Stomach smooth muscle (tissue), 2 donors: Measurements from ENCODE around the gene PLCB4.

ENCODE experiments used
- H3K27ac ChIP-seq: one replicate; pipeline ENCODE4 v1.7.0; 2013; ENCODE audit warnings: mild to moderate bottlenecking, low read length, inconsistent platforms
- H3K27me3 ChIP-seq, 2 donors: one replicate each; pipeline ENCODE4 v1.7.0; 2013; ENCODE audit warnings: low read length in 2 of 2; ENCODE audit not compliant: insufficient read depth in 2 of 2, control insufficient read depth in 1 of 2
- H3K36me3 ChIP-seq, 2 donors: one replicate each; pipeline ENCODE4 v1.7.0; 2013; ENCODE audit warnings: low read length in 2 of 2; ENCODE audit not compliant: control insufficient read depth in 2 of 2, insufficient read depth in 2 of 2
- H3K4me1 ChIP-seq: one replicate; pipeline ENCODE4 v1.7.0; 2013; ENCODE audit warnings: low read length; ENCODE audit not compliant: control insufficient read depth, insufficient read depth
- H3K4me3 ChIP-seq, 2 donors: one replicate each; pipeline ENCODE4 v1.7.0; 2013; ENCODE audit warnings: low read length in 2 of 2
- H3K9ac ChIP-seq, 2 donors: one replicate each; pipeline ENCODE4 v1.7.0; 2013; ENCODE audit warnings: low read length in 2 of 2, mild to moderate bottlenecking in 1 of 2
- H3K9me3 ChIP-seq, 2 donors: one replicate each; pipeline ENCODE4 v1.7.0; 2013; ENCODE audit warnings: low read length in 2 of 2; ENCODE audit not compliant: control insufficient read depth in 2 of 2
- donor health status: healthy.
- donor health status: Pancreatic carcinoma.

The PLCB4 gene

GRCh38 chr20:9411833-9412232 is 342.9 kb downstream of the PLCB4 start:
- Histone ChIP-seq H3K4me1 (no peaks in the 10 kb centered on the region), H3K27me3 (no peaks in the 10 kb centered on the region), H3K4me3 (no peak overlapping the region), H3K36me3 (peaks cover 0 to 12% of the 10 kb centered on the region in 2 donors), H3K9me3 (no peaks in the 10 kb centered on the region), H3K27ac (no peak overlapping the region), H3K9ac (no peak overlapping the region)

- H3K4me3 ChIP-seq: no peak overlapping the region
- H3K4me1 ChIP-seq: no peaks in the 10 kb centered on the region
- peaks cover 0 to 12% of the 10 kb centered on the region in 2 donors for H3K36me3 ChIP-seq
- H3K9ac ChIP-seq: no peak overlapping the region
- no peak overlapping the region for H3K27ac ChIP-seq
- H3K9me3 ChIP-seq: no peaks in the 10 kb centered on the region
- H3K27me3 ChIP-seq: no peaks in the 10 kb centered on the region
These were observed 343.4 kb downstream of the PLCB4 start for GRCh38 chr20:9412309-9412708.

- Histone ChIP-seq H3K36me3 (peaks cover 0 to 10% of the 10 kb centered on the region in 2 donors), H3K4me1 (no peaks in the 10 kb centered on the region), H3K9me3 (no peaks in the 10 kb centered on the region), H3K9ac (no peak overlapping the region), H3K27ac (no peak overlapping the region), H3K27me3 (no peaks in the 10 kb centered on the region), H3K4me3 (no peak overlapping the region)
These were observed 344.1 kb downstream of the PLCB4 start for GRCh38 chr20:9413001-9413400.

GRCh38 chr20:9415426-9415825 is 346.5 kb downstream of the PLCB4 start:
- no peak overlapping the region for H3K27ac ChIP-seq
- no peak overlapping the region for H3K9ac ChIP-seq
- H3K36me3 ChIP-seq: peaks cover 0 to 4% of the 10 kb centered on the region in 2 donors
- H3K4me1 ChIP-seq: no peaks in the 10 kb centered on the region
- H3K27me3 ChIP-seq: no peaks in the 10 kb centered on the region
- H3K9me3 ChIP-seq: no peaks in the 10 kb centered on the region
- H3K4me3 ChIP-seq: no peak overlapping the region

- peaks cover 0 to 7% of the 10 kb centered on the region in 2 donors for H3K36me3 ChIP-seq
- H3K9ac ChIP-seq: no peak overlapping the region
- H3K9me3 ChIP-seq: no peaks in the 10 kb centered on the region
- H3K27ac ChIP-seq: no peak overlapping the region
- no peaks in the 10 kb centered on the region for H3K4me1 ChIP-seq
- no peaks in the 10 kb centered on the region for H3K27me3 ChIP-seq
- no peak overlapping the region for H3K4me3 ChIP-seq
These were observed 347.5 kb downstream of the PLCB4 start for GRCh38 chr20:9416421-9416820.

GRCh38 chr20:9417665-9418064 is 348.8 kb downstream of the PLCB4 start:
- no peak overlapping the region for H3K9ac ChIP-seq
- H3K27ac ChIP-seq: no peak overlapping the region
- H3K36me3 ChIP-seq: peaks cover 0 to 7% of the 10 kb centered on the region in 2 donors
- no peaks in the 10 kb centered on the region for H3K27me3 ChIP-seq
- H3K9me3 ChIP-seq: no peaks in the 10 kb centered on the region
- H3K4me3 ChIP-seq: no peak overlapping the region
- H3K4me1 ChIP-seq: no peaks in the 10 kb centered on the region

GRCh38 chr20:9422321-9423057 is 353.6 kb downstream of the PLCB4 start:
- H3K9ac ChIP-seq: no peak overlapping the region
- H3K9me3 ChIP-seq: no peaks in the 10 kb centered on the region
- no peak overlapping the region for H3K27ac ChIP-seq
- no peak overlapping the region for H3K4me3 ChIP-seq
- H3K4me1 ChIP-seq: no peaks in the 10 kb centered on the region
- peaks cover 0 to 14% of the 10 kb centered on the region in 2 donors for H3K36me3 ChIP-seq
- H3K27me3 ChIP-seq: no peaks in the 10 kb centered on the region

- H3K36me3 ChIP-seq: peaks cover 0 to 15% of the 10 kb centered on the region in 2 donors
- H3K9ac ChIP-seq: no peak overlapping the region
- no peak overlapping the region for H3K27ac ChIP-seq
- no peaks in the 10 kb centered on the region for H3K9me3 ChIP-seq
- H3K27me3 ChIP-seq: no peaks in the 10 kb centered on the region
- H3K4me1 ChIP-seq: no peaks in the 10 kb centered on the region
- no peak overlapping the region for H3K4me3 ChIP-seq
These were observed 355.7 kb downstream of the PLCB4 start for GRCh38 chr20:9424551-9424950.

- Histone ChIP-seq H3K4me1 (no peaks in the 10 kb centered on the region), H3K27ac (no peak overlapping the region), H3K9me3 (no peaks in the 10 kb centered on the region), H3K9ac (no peak overlapping the region), H3K36me3 (peaks cover 0 to 9% of the 10 kb centered on the region in 2 donors), H3K4me3 (no peak overlapping the region), H3K27me3 (no peaks in the 10 kb centered on the region)
These were observed 358.8 kb downstream of the PLCB4 start for GRCh38 chr20:9427430-9428291.

- peaks cover 0 to 13% of the 10 kb centered on the region in 2 donors for H3K36me3 ChIP-seq
- no peaks in the 10 kb centered on the region for H3K9me3 ChIP-seq
- no peaks in the 10 kb centered on the region for H3K27me3 ChIP-seq
- no peak overlapping the region for H3K27ac ChIP-seq
- H3K4me3 ChIP-seq: no peak overlapping the region
- H3K9ac ChIP-seq: no peak overlapping the region
- no peaks in the 10 kb centered on the region for H3K4me1 ChIP-seq
These were observed 359.4 kb downstream of the PLCB4 start for GRCh38 chr20:9428292-9428607.

- Histone ChIP-seq H3K27me3 (no peaks in the 10 kb centered on the region), H3K27ac (no peak overlapping the region), H3K4me3 (no peak overlapping the region), H3K9me3 (peaks cover 0 to 8% of the 10 kb centered on the region in 2 donors), H3K36me3 (peaks cover 3 to 33% of the 10 kb centered on the region in 2 donors), H3K9ac (no peak overlapping the region), H3K4me1 (no peaks in the 10 kb centered on the region)
These were observed 370.9 kb downstream of the PLCB4 start for GRCh38 chr20:9439806-9440205.
